ENCODE measurements around the gene TEK.

GRCh38 chr9:27154908-27155307 lies 45.9 kb downstream of the TEK start:
- TF ChIP-seq CTCF (IDR thresholded peaks at IDR 0.05; ENCODE audit: borderline replicate concordance, extremely low read depth, low read length, poor library complexity, severe bottlenecking) (no peak), EZH2 (IDR thresholded peaks at IDR 0.05; ENCODE audit: borderline replicate concordance, low read depth, low read length, severe bottlenecking) (no peak)

Measured in DND-41 (cell line).